NCI-H526 (cell line): Measurements from ENCODE around the gene ZNF18.
A peak's percentile ranks its signal among the peaks of the same experiment; 100 is the strongest.
"Not testable (repeated sequence)": the region's sequence is repeated elsewhere in the genome, so short reads cannot be mapped to it uniquely, and the experiment has no call there.

Experiments used
- DNase-seq, 2 experiments: peaks; one replicate each; lab custom pipeline; 2025; lab: John Stamatoyannopoulos, UW

The ZNF18 gene

GRCh38 chr17:11986179-11986941, 10.9 kb downstream of the ZNF18 start:
- no peak for DNase-seq

- DNase-seq = no peak
Measured at GRCh38 chr17:11981862-11982261, 15.4 kb downstream of the ZNF18 start.

- DNase-seq = no peak
Measured at GRCh38 chr17:11980813-11981212, 16.5 kb downstream of the ZNF18 start.

GRCh38 chr17:11979795-11980194, 17.5 kb downstream of the ZNF18 start:
- DNase-seq = no peak

- DNase-seq = not testable (repeated sequence)
Measured at GRCh38 chr17:11972741-11973140, 24.5 kb downstream of the ZNF18 start.

GRCh38 chr17:11969565-11969964, 27.7 kb downstream of the ZNF18 start:
- DNase-seq = no peak

GRCh38 chr17:11954936-11955335, 42.3 kb downstream of the ZNF18 start:
- no peak for DNase-seq

- DNase-seq = no peak
Measured at GRCh38 chr17:11953924-11954323, 43.4 kb downstream of the ZNF18 start.

GRCh38 chr17:11952610-11953009, 44.7 kb downstream of the ZNF18 start:
- DNase-seq = no peak

- no peak for DNase-seq
Measured at GRCh38 chr17:11950771-11951519, 46.3 kb downstream of the ZNF18 start.

- not testable (repeated sequence) for DNase-seq
Measured at GRCh38 chr17:11949571-11949970, 47.7 kb downstream of the ZNF18 start.

GRCh38 chr17:11948789-11949188, 48.5 kb downstream of the ZNF18 start:
- no peak for DNase-seq

GRCh38 chr17:11944587-11944986, 52.7 kb downstream of the ZNF18 start:
- no peak for DNase-seq

- DNase-seq = no peak
Measured at GRCh38 chr17:11943759-11944347, 53.4 kb downstream of the ZNF18 start.

- DNase-seq = not testable (repeated sequence)
Measured at GRCh38 chr17:11943086-11943485, 54.2 kb downstream of the ZNF18 start.

- no peak for DNase-seq
Measured at GRCh38 chr17:11940904-11941303, 56.4 kb downstream of the ZNF18 start.

GRCh38 chr17:11935734-11936406, 61.4 kb downstream of the ZNF18 start:
- peak; percentile 17 to 46 for DNase-seq

- no peak for DNase-seq
Measured at GRCh38 chr17:11932337-11932898, 64.9 kb downstream of the ZNF18 start.

- DNase-seq = no peak
Measured at GRCh38 chr17:11928436-11928835, 68.8 kb downstream of the ZNF18 start.
